Keratinocyte (primary cell): ENCODE data around the gene CTNND1.

Experiments
- CTCF ChIP-seq, 3 experiments: IDR thresholded peaks in 1 of 3; conservative IDR thresholded peaks in 1 of 3; optimal IDR thresholded peaks in 1 of 3; 2 replicates in 2 of 3; 3 replicates in 1 of 3; pipeline versions ENCODE3 to v1.5.1; 2011; ENCODE audit warnings: low read length in 3 of 3, mild to moderate bottlenecking in 3 of 3, moderate library complexity in 2 of 3, control low read depth in 1 of 3, inconsistent platforms in 1 of 3; ENCODE audit not compliant: insufficient read depth in 2 of 3; ENCODE audit errors: extremely low read depth in 1 of 3
- EZH2 ChIP-seq: IDR thresholded peaks from one replicate; pipeline ENCODE4 v1.6.1; 2012; ENCODE audit warnings: inconsistent platforms, mild to moderate bottlenecking, low read length, moderate library complexity

- TF ChIP-seq CTCF (optimal IDR thresholded peaks at IDR 0.05 in 1 of 3, IDR thresholded peaks at IDR 0.05 in 1 of 3, conservative IDR thresholded peaks at IDR 0.05 in 1 of 3; ENCODE audit: extremely low read depth in 1 of 3, insufficient read depth in 2 of 3, low read length in 3 of 3) (no peak), EZH2 (no peak)
Measured at GRCh38 chr11:57781529-57781943, 19.9 kb downstream of the CTNND1 start.
